Measurements from ENCODE around the gene RRP36.

DNA sequence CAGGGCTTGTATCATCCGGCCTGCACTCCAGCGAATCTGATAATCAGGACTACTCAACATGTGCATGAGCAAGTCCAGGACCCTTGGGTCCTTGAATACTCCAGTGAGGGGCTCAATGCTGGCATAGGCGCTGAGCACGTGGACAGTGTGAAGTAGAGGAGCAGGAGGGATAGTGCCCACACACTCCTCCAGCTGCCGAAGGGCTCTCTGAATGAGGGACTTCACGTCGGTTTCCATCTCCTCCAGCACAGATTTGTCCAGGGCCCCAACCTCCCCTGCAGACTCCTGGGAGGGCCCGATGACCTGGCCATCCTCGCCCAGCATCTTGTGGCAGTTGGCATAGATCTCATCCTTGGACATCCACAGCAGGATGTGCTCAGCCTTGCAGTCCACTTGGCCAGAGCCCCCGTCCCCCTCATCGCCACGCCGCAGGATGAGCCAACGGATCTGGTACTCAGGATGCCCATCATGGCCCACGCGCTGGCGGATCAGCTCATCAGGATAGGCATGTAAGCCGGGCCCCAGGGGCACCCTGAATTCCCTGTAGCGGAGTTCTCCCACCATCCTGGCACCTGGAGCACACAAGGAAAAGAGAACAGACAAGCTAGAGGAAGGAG, 30.9 kb downstream of the RRP36 start:
- TF ChIP-seq, protein P1, sequence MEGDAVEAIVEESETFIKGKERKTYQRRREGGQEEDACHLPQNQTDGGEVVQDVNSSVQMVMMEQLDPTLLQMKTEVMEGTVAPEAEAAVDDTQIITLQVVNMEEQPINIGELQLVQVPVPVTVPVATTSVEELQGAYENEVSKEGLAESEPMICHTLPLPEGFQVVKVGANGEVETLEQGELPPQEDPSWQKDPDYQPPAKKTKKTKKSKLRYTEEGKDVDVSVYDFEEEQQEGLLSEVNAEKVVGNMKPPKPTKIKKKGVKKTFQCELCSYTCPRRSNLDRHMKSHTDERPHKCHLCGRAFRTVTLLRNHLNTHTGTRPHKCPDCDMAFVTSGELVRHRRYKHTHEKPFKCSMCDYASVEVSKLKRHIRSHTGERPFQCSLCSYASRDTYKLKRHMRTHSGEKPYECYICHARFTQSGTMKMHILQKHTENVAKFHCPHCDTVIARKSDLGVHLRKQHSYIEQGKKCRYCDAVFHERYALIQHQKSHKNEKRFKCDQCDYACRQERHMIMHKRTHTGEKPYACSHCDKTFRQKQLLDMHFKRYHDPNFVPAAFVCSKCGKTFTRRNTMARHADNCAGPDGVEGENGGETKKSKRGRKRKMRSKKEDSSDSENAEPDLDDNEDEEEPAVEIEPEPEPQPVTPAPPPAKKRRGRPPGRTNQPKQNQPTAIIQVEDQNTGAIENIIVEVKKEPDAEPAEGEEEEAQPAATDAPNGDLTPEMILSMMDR (IDR thresholded peaks at IDR 0.05; ENCODE audit: low read length): no peak
- TF ChIP-seq EZH2 (IDR thresholded peaks at IDR 0.05; ENCODE audit: borderline replicate concordance, low read length): no peak

Measured in OCI-LY1 (cell line).